ENCODE measurements around the gene KIF21A. TPM values are rescaled to one million over a fixed set of nuclear protein-coding genes. Genes with fewer than 3 reads are reported as not detected.

The KIF21A gene
- total and polyA plus RNA-seq, 2 of the 13 experiments (the other 11 are each of a cell fraction or from before 2014, with no cell fraction given) = 20.6 to 39.7 TPM

DNA sequence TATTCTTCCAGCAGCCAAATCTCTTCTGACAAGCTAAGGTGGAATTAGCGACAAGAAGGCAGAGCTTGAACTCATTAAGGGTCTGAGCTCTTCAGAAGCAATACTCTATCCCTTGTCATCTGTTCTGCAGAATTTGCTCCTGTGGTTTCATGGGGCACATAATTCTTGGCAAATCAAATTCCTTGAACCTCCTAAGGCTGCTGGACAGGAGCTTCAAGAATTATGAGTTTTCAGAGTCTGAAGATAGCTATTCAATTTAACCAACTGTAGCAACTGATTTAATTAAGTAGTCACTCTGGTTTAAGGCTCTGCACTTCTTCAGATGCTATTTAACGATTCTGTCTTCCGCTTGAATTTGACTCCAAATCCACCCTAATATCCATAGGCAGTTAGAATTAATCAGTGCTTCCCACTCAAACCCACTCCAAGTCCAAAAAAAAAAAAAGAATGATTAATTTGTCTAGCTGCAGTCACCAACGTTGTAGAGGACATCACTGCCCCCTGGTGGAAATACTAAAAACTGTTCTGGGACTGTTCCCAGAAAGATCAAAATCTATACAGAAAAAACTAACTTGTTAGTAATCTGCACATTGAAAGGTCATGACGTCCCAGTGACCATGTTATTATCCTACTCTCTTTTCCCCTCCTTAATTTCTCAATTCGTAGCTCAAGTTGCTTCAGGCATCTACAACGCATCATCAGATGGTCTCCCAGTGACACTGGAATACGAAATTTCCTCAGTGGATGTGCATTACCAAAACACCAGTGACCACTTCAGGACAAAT is 169.9 kb downstream of the KIF21A start (continued):
- no peak for TF ChIP-seq MAZ (IDR thresholded peaks at IDR 0.05; ENCODE audit: borderline replicate concordance, low read depth, low read length)
- no peak for TF ChIP-seq MAZ (CRISPR knock-in tag; IDR thresholded peaks at IDR 0.05; ENCODE audit: low read depth)
- no peak for TF ChIP-seq ZNF713 (CRISPR knock-in tag; IDR thresholded peaks at IDR 0.05)
- no peak for TF ChIP-seq GABPA (IDR thresholded peaks at IDR 0.05; ENCODE audit: low read depth, low read length)
- TF ChIP-seq GABPA (CRISPR knock-in tag; IDR thresholded peaks at IDR 0.05; ENCODE audit: low read depth) = no peak
- TF ChIP-seq, protein P1, sequence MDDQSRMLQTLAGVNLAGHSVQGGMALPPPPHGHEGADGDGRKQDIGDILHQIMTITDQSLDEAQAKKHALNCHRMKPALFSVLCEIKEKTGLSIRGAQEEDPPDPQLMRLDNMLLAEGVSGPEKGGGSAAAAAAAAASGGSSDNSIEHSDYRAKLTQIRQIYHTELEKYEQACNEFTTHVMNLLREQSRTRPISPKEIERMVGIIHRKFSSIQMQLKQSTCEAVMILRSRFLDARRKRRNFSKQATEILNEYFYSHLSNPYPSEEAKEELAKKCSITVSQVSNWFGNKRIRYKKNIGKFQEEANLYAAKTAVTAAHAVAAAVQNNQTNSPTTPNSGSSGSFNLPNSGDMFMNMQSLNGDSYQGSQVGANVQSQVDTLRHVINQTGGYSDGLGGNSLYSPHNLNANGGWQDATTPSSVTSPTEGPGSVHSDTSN (CRISPR knock-in tag; IDR thresholded peaks at IDR 0.05; ENCODE audit: borderline replicate concordance) = no peak
- TF ChIP-seq, protein P2, sequence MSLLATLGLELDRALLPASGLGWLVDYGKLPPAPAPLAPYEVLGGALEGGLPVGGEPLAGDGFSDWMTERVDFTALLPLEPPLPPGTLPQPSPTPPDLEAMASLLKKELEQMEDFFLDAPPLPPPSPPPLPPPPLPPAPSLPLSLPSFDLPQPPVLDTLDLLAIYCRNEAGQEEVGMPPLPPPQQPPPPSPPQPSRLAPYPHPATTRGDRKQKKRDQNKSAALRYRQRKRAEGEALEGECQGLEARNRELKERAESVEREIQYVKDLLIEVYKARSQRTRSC (CRISPR knock-in tag; IDR thresholded peaks at IDR 0.05; ENCODE audit: low read depth) = no peak
- TF ChIP-seq STAG1 (CRISPR knock-in tag; IDR thresholded peaks at IDR 0.05) = peak; percentile 52
- TF ChIP-seq CREB1 (IDR thresholded peaks at IDR 0.05) = 0 out of 2 replicates have a peak, but pooled peaks have one; percentile 4
- no peak for TF ChIP-seq CREB1 (CRISPR knock-in tag; IDR thresholded peaks at IDR 0.05)

DNA sequence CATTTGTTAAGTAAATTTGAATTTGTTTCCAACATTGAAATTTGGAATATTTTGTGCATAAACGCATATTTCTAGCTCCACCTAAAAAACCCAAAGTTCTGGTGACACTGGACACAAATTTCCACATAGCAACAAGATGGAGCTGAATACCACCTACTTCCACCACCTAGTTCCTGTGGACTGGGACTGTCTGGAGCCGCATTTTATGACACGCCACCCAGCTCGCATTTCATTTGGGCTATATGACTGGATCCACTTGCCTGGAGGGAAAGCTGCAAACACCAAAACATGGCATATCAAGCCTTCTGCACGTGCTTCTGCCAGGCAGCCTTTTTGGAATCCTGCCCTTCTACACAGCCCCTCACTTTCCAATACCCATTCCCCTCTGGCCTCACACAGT is 173.4 kb downstream of the KIF21A start:
- no peak for TF ChIP-seq ZFP36L2 (CRISPR knock-in tag; IDR thresholded peaks at IDR 0.05)
- no peak for TF ChIP-seq ZNF629 (CRISPR knock-in tag; conservative IDR thresholded peaks at IDR 0.05)
- no peak for TF ChIP-seq MTF1 (CRISPR knock-in tag; IDR thresholded peaks at IDR 0.05)
- no peak for TF ChIP-seq CHD4 (IDR thresholded peaks at IDR 0.05; ENCODE audit: borderline replicate concordance, low read length)
- TF ChIP-seq KDM6A (CRISPR knock-in tag; IDR thresholded peaks at IDR 0.05; ENCODE audit: low read depth) = no peak
- no peak for TF ChIP-seq LCORL (IDR thresholded peaks at IDR 0.05)
- TF ChIP-seq LCORL (CRISPR knock-in tag; IDR thresholded peaks at IDR 0.05) = no peak
- no peak for TF ChIP-seq SOX5 (CRISPR knock-in tag; IDR thresholded peaks at IDR 0.05; ENCODE audit: borderline replicate concordance)
- no peak for TF ChIP-seq KDM3A (CRISPR knock-in tag; IDR thresholded peaks at IDR 0.05; ENCODE audit: low read depth)
- TF ChIP-seq KDM5A (IDR thresholded peaks at IDR 0.05; ENCODE audit: borderline replicate concordance, low read length) = no peak
- no peak for TF ChIP-seq NCOA1 (CRISPR knock-in tag; IDR thresholded peaks at IDR 0.05)
- TF ChIP-seq TAF1 (CRISPR knock-in tag; IDR thresholded peaks at IDR 0.05) = no peak
- WGBS (ENCODE audit: low lambda C conversion rate) = 31% methylated on average over 5 of the region's 5 CpGs
- ChIA-PET CTCF (ENCODE audit: low intra/inter-chr PET ratio, low total read pairs) (no interaction called here), POLR2A (no interaction called here)
- Histone ChIP-seq H3K27me3 (ENCODE audit: control insufficient read depth in 1 of 2, insufficient read depth in 2 of 2, low read length in 2 of 2) (no peaks in the 10 kb centered on the region; a peak in 1 of 5 replicates), H3K79me2 (ENCODE audit: insufficient read depth, low read length) (no peaks in the 10 kb centered on the region), H3K27ac (ENCODE audit: extremely low read length, insufficient read depth, low read length) (no peak overlapping the region), H3K4me3 (replicated peaks in 1 of 3; ENCODE audit: insufficient read depth in 1 of 3, low read depth in 2 of 3, low read length in 3 of 3) (no peak overlapping the region), H4K20me1 (ENCODE audit: insufficient read depth, low read length) (no peaks in the 10 kb centered on the region), H3K4me1 (ENCODE audit: insufficient read depth, low read length) (no peaks in the 10 kb centered on the region), H3K36me3 (replicated peaks in 1 of 2; ENCODE audit: control insufficient read depth in 1 of 2, insufficient read depth in 2 of 2, low read length in 2 of 2) (no peaks in the 10 kb centered on the region), H3K9me3 (ENCODE audit: low read length) (no peaks in the 10 kb centered on the region), H3K9ac (ENCODE audit: insufficient read depth, low read depth, low read length) (no peak overlapping the region), H3K4me2 (ENCODE audit: low read depth, low read length) (no peak overlapping the region), H2AFZ (ENCODE audit: low read length) (no peak overlapping the region)
- FAIRE-seq (no peak), DNase-seq (ENCODE audit: low spot score) (no peak), ATAC-seq (no peak)
- intact Hi-C loops (cut with micrococcal nuclease; ENCODE audit: unreplicated experiment) (no loop called here), in situ Hi-C loops (cut with HindIII; ENCODE audit: extremely low pct_ligation_motif_present, low pct_unique_long_range_greater_than_20kb) (loop anchor here (25.0 kb wide), 1 partner anchor 932 kb away; no protein-coding TSS in a partner anchor)
- BruUV-seq (replicated peaks) = no TSS peak
